GM18511 (cell line): ENCODE results near the gene BPIFA2.
"Not testable (repeated sequence)": the region's sequence is repeated elsewhere in the genome, so short reads cannot be mapped to it uniquely, and the experiment has no call there.

Experiments
- ATAC-seq: cut with Tn5 transposase; IDR thresholded peaks from one replicate; pipeline ENCODE4 v1.9.1; 2021; ENCODE audit warnings: mild to moderate bottlenecking, moderate library complexity; ENCODE audit not compliant: unreplicated experiment

BPIFA2 gene

GRCh38 chr20:33167859-33168258 lies at the start of gene BPIFA2:
BPIFA2 (plus strand) TSS chr20:33168159; CDS start chr20:33169146, 987 bp downstream.
- ATAC-seq = no peak

- ATAC-seq = no peak
Measured at GRCh38 chr20:33119725-33120720, 47.9 kb upstream of the BPIFA2 start.

- ATAC-seq = no peak
Measured at GRCh38 chr20:33120934-33121333, 47.0 kb upstream of the BPIFA2 start.

- ATAC-seq = not testable (repeated sequence)
Measured at GRCh38 chr20:33122297-33122696, 45.7 kb upstream of the BPIFA2 start.

DNA sequence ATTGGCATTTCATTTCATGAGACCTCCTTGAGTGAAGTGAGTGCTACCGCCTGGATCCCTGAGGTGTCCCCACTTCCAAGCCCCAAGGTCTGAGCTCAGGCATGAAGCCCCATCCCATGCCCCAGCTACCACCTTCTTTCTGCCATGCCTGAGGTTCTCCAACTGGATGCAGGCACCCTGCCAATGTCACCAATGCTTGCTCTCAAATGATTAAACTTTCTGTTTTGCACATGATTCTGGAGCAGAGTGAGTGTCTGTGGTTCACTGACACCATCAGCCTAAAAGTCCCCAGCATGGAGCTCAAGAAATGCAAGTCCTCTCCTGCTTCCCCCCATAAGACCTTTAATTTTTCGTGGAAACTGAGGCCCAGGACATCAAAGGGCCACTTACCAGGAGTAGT lies 43.7 kb upstream of the BPIFA2 start:
- ATAC-seq = no peak

GRCh38 chr20:33124994-33125393 lies 43.0 kb upstream of the BPIFA2 start:
- no peak for ATAC-seq

DNA sequence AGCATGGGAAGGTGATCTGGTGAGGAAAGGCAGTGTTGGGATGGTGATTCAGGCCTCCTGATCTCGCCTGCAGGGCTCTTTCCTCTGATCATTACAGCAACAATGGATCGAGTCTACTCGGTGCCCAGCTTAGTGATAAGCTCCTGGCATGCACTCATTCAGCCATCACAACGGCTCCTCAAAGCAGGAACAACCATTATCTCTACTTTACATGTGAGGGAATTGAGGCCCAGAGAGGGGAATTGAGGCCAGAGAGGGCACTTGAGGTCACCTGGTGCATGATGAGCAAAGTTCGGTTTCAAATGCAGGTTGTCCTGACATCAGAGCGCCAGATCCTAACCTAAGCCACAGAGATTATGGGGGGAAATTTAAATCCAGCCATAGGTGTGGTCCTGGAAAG lies 42.0 kb upstream of the BPIFA2 start:
- no peak for ATAC-seq

DNA sequence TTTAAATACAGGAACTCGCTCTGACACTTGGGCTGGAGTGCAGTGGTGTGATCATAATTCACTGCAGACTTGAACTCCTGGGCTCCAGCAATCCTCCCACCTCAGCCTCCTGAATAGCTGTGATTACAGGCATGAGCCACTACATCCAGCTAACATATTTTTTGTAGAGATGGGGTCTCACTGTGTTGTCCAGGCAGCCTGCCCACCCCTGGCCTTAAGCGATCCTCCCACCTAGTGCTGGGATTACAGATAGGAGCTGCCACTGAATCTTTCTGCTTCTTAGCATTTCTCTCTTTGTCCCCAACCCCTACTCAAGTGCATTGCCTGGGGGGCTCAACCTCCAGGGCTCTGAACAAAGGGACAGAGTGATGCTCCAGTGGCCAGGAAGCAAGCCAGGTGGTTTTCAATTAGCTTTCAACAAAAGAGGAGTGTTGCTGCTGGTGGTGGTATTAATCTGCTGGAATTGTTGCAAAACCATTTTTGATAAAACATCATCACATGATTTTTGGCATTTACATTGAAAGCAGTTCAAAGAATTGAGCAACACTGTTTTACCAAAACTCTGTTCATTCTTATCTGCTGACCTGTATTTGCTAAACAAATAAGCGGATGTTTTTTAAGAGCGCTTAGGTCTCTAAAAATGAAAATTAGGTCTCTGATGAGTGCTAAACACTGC lies 40.4 kb upstream of the BPIFA2 start:
- no peak for ATAC-seq

DNA sequence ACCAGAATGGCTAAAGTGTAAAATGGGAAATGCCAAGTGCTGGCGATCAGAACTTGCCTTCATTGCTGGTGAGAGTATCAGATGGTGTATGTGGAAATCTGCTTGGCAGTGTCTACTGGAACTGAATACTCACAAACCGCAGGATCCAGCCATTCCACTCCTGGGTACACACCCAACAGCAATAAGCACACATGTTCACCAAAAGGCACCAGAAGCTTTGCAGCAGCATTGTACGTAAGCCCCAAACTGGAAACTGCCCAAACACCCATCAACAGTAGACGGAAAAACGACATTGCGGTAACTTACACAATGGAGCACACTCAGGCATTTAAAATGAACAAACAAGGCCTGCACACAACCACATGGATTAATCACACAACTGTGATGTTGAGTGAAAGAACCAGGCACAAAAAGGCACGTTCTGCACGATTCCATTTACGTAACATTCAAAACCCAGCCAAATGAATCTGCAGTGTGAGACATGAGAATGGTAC lies 37.3 kb upstream of the BPIFA2 start:
- ATAC-seq = no peak

DNA sequence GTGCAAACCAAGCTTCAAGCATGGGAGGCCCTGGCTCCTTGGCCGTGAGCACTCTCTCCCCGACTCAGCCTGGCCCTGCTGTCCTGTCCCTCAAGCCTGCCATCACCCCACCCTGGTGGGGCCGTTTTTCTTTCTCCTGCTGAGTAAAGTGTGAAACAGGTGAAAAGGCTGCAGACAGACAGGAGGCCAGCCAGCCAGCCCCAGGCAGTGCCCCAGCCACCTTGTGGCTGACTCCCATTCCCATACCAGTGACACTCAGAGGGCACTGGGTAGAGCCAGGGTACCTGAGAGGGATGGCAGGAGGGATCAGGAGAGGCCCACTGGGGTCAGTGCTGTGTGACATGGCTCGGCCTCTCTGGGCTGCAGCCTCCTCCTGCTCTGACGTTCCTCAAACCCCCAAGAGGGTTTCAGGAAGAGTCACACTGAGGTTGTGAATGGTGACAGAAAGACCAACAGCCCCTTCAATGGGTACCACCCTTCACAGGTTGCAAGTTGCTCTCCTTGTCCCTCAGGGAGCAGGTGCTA lies 35.9 kb upstream of the BPIFA2 start:
- no peak for ATAC-seq

DNA sequence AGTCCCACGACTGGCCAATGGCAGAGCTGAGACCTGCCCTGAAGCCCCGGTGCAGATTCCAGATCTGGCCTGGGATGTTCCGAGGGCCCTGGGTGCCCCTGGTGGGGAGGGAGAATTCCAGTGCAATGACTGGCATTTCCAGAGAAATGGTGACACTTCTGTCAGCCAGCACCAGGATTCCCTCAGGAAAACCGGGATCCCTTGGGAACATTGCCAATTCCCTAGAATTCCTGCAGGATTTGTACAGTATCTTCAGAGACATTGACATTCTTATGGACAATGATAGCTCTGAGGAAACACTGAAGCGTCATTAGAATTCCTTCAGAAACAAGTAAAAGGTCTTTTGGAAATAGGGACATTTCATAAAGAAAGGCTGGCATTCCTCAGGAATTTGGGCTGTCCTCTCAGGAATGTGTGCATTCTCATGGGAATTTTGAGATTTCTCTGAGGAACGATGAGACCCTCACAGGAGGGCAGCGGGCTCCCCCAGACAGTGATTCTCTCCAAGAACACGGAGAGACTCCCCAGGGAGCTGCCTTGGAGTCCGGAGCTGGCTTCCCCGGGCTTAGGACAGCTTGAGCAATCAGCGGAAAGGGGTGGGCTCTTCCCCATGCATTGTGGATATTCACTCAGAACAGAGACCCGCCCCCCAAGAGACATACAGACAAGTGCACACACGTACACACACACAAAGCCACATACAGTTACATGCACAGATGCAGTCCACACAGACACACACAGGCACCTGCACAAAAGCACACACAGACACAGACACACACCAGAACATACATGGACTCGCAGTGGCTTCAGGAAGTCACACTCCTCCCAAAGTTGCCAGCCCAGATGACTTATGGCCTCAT lies 35.2 kb upstream of the BPIFA2 start:
- ATAC-seq = no peak

- ATAC-seq = no peak
Measured at GRCh38 chr20:33133373-33133941, 34.5 kb upstream of the BPIFA2 start.

DNA sequence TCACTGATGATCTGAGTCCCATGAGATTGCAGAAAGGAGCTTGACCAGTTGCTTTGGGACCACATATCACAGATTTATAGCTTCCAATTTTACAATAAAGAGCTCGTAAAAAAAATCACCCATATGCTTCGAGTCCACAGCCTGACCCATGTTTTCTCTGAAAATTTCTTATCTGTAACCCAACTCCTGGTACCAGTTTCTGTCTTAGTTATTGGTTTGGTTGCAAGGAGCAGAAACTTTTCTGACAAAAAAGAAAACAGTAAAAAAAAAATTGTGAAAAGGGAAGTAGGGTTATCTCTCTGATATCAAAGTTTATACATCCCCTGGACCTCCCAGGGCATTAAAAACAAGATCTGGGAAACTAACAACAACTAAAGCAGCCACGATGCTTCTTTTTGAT lies 30.8 kb upstream of the BPIFA2 start:
- ATAC-seq = no peak

GRCh38 chr20:33139467-33139866 lies 28.5 kb upstream of the BPIFA2 start:
- ATAC-seq = no peak

GRCh38 chr20:33145521-33145920 lies 22.4 kb upstream of the BPIFA2 start:
- ATAC-seq = no peak

GRCh38 chr20:33147299-33147698 lies 20.7 kb upstream of the BPIFA2 start:
- ATAC-seq = no peak

GRCh38 chr20:33148040-33148439 lies 19.9 kb upstream of the BPIFA2 start:
- ATAC-seq = no peak

- no peak for ATAC-seq
Measured at GRCh38 chr20:33154252-33154651, 13.7 kb upstream of the BPIFA2 start.

DNA sequence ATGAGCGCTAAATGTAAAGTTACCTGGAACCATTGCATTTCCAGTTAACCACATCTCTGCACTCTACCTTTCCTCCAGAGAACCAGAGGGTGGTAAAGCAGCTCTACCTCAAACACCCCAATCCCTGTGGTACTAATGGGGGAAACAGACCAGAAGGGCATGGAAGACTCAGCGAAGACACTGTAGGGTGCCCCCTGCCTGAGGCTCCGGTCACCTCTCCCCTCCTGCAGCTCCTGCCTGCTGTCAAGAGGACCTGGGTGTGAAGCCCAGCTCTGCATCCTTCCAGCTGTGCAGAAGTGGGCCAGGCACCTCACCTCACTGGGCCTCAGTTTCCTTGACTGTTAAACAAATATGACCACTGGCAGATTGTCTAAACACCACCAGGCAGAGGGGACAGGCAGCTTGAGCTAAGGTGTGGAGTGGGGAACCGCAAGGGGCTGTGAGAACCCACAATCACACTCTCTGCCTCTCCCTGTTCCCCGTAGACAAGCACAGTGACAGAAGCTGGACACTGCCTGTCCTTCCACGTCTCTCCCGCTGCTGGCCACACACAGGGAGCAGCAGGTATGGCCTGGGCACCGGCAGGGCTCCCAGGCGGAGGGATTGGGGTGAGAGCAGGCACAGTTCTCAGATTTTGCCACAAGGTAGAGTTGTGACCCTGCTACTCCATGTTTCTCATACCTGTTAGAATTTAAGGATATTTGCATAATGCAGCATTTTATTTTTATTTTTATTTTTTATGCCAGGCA lies 9.1 kb upstream of the BPIFA2 start:
- ATAC-seq = no peak

DNA sequence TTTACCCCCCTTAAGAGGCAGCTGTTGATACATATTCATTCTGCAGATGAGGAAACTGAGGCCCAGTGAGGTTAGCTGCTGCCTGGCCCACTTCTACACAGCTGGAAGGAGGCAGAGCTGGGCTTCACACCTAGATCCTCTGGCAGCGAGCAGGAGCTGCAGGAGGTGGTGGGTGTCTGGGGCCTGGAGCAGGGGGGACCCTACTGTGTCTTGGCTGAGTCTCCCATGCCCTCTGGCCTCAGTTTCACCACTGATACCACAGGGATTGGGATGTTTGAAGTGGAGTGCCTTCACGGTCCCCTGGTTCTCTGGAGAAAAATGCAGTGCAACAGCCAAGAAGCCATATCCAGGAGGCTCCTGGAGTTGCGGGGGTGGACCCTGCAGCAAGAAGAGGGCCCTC lies 8.2 kb upstream of the BPIFA2 start:
- ATAC-seq = no peak
